ENCODE results near the gene NUTM2F. TPM values are rescaled to one million over a fixed set of nuclear protein-coding genes. Genes with fewer than 3 reads are reported as not detected.

NUTM2F gene
- total RNA-seq, 1 experiment from 2014 or later = not detected

DNA sequence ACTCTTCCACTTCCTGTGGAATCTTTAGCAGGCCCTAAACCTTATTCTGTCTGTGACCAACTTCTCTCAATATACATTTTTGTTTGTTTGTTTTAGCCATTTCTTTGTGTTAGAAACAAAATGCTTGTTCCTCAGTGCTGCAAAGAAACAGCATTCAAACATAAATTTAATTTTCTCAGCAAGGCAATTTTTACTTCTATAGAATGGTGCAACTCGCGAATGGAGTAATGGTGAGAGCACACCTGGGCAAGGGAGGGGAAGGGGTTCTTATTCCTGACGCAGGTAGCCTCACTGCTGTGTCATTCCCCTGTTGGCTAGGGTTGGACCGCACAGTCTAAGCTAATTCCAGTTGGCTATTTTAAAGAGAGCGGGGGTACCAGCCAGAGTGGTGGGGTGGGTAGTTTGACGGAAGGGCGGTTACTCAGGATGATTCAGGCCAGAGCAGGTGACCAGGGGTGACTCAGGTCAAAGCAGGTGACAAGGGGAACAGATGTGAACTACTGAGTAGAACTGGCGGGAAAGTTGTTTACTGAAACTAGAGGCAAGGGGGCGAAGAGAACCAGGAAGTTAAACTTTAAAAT is 47.9 kb downstream of the NUTM2F start:
- Histone ChIP-seq H3K79me1 (ENCODE audit: insufficient read depth, low read depth, low read length, poor library complexity, severe bottlenecking) (no peaks in the 10 kb centered on the region), H3K27ac (ENCODE audit: insufficient read length, low read depth, low read length) (no peak overlapping the region), H2AK5ac (ENCODE audit: insufficient read length, low read length) (no peak overlapping the region), H3K4me1 (ENCODE audit: insufficient read depth, low read length) (no peaks in the 10 kb centered on the region), H3K56ac (ENCODE audit: insufficient read length, low read depth, low read length) (no peak overlapping the region), H4K5ac (ENCODE audit: insufficient read length, low read depth, low read length) (no peak overlapping the region), H3K14ac (ENCODE audit: insufficient read depth, low read length) (no peak overlapping the region), H2BK12ac (ENCODE audit: insufficient read length, low read depth, low read length) (no peak overlapping the region), H4K20me1 (ENCODE audit: control insufficient read depth, insufficient read depth, insufficient read length) (no peaks in the 10 kb centered on the region), H3K23ac (ENCODE audit: insufficient read length, low read depth, low read length) (no peak overlapping the region), H3K18ac (ENCODE audit: insufficient read length, low read depth, low read length) (no peak overlapping the region), H2AFZ (ENCODE audit: low read length) (no peak overlapping the region), H2BK120ac (ENCODE audit: low read depth, low read length, poor library complexity, severe bottlenecking) (no peak overlapping the region), H4K91ac (ENCODE audit: insufficient read length, low read depth, low read length) (no peak overlapping the region), H3T11ph (ENCODE audit: low read length) (no peak overlapping the region), H3K79me2 (ENCODE audit: insufficient read depth, low read length) (no peaks in the 10 kb centered on the region; the same call in 1 of the 2 replicates), H3K9me3 (ENCODE audit: control insufficient read depth, low read depth, low read length) (no peaks in the 10 kb centered on the region), H2BK5ac (ENCODE audit: insufficient read length, low read length) (no peak overlapping the region), H3K23me2 (ENCODE audit: insufficient read length, low read depth, low read length, poor library complexity, severe bottlenecking) (no peaks in the 10 kb centered on the region), H4K8ac (replicated peaks; ENCODE audit: insufficient read length, low read depth, low read length) (no peak overlapping the region), H2BK20ac (ENCODE audit: low read depth, low read length, poor library complexity, severe bottlenecking) (no peak overlapping the region), H2BK15ac (ENCODE audit: low read depth, low read length) (no peak overlapping the region), H3K27me3 (ENCODE audit: insufficient read depth, low read length) (no peaks in the 10 kb centered on the region), H3K9ac (ENCODE audit: extremely low read depth, insufficient read length, low read length) (no peak overlapping the region), H3K4me2 (ENCODE audit: insufficient read depth, insufficient read length, low read length) (no peak overlapping the region), H3K4ac (ENCODE audit: low read depth, low read length) (no peak overlapping the region)
- peaks cover 31 to 36% (median 34%) of the 10 kb centered on the region in 3 experiments for H3K36me3 Mint-ChIP-seq (ENCODE audit: insufficient read depth in 1 of 3, low read depth in 3 of 3)
- peaks cover 3 to 8% of the 10 kb centered on the region in 2 experiments; a peak in 4 of 5 replicates for H3K9me3 Mint-ChIP-seq
- peaks cover 9 to 11% of the 10 kb centered on the region in 2 experiments for H3K4me1 Mint-ChIP-seq
- no peak for DNase-seq
- no peaks in the 10 kb centered on the region for H3K27me3 Mint-ChIP-seq (ENCODE audit: low read depth)
- H3K4me3 Mint-ChIP-seq = no peak overlapping the region
- WGBS (ENCODE audit: extremely low coverage, insufficient read length, low lambda C conversion rate) = no CpG with 5 or more reads among the region's 9 CpGs
- H3K27ac Mint-ChIP-seq = no peak overlapping the region
- TF ChIP-seq CTCF (conservative IDR thresholded peaks at IDR 0.05) = no peak
